ENCODE measurements around the gene OSGIN1.
A peak's percentile ranks its signal among the peaks of the same experiment; 100 is the strongest.

OSGIN1 gene

DNA sequence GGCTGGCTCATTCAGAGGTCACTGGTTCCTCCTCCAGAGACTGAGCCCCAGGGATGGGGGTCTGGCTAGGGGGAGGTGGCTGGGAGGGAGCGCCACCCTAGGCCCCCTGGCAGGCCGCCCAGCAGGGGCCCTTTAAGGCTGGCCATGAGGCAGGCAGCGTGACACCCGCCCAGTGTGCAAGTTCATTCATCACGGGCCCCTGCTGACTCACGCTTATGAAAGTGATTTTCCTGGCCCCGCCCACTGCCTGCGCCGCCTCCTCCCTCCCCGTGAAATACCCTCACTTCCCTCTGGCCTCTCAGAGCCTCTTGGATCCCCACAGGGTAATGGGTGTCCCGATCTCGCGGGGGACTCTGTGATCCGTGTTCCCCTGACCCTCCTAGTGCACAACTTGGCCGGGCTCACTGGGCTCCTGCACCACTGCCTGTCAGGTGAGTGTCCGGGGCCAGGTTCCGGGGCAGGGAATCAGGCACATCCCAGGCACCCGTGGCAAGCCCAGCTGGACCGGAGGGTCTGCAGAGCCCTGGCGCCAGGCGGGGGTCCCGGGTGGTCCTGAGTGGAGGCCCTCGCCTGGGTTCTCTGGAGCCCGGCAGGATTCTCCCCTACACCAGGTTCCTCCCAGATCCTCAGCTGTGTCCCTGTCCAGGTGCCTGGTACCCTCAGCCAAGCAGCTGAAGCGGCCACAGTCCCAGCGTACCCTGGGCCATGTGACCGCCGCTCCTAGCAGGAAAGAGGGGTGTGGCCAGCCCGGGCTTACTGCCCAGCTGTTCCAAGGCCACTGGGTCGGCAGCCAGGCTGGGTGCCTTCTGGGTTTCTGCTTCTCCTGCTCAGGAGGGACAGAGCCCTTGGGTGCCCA lies at the start of gene OSGIN1 (continued):
- TF ChIP-seq, protein P1, sequence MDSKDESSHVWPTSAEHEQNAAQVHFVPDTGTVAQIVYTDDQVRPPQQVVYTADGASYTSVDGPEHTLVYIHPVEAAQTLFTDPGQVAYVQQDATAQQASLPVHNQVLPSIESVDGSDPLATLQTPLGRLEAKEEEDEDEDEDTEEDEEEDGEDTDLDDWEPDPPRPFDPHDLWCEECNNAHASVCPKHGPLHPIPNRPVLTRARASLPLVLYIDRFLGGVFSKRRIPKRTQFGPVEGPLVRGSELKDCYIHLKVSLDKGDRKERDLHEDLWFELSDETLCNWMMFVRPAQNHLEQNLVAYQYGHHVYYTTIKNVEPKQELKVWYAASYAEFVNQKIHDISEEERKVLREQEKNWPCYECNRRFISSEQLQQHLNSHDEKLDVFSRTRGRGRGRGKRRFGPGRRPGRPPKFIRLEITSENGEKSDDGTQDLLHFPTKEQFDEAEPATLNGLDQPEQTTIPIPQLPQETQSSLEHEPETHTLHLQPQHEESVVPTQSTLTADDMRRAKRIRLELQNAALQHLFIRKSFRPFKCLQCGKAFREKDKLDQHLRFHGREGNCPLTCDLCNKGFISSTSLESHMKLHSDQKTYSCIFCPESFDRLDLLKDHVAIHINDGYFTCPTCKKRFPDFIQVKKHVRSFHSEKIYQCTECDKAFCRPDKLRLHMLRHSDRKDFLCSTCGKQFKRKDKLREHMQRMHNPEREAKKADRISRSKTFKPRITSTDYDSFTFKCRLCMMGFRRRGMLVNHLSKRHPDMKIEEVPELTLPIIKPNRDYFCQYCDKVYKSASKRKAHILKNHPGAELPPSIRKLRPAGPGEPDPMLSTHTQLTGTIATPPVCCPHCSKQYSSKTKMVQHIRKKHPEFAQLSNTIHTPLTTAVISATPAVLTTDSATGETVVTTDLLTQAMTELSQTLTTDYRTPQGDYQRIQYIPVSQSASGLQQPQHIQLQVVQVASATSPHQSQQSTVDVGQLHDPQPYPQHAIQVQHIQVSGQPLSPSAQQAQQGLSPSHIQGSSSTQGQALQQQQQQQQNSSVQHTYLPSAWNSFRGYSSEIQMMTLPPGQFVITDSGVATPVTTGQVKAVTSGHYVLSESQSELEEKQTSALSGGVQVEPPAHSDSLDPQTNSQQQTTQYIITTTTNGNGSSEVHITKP (tag by site-specific recombination; IDR thresholded peaks at IDR 0.05): peak; percentile 55
- TF ChIP-seq ZNF560 (tag by site-specific recombination; IDR thresholded peaks at IDR 0.05; ENCODE audit: borderline replicate concordance) (no peak), GFI1B (tag by site-specific recombination; IDR thresholded peaks at IDR 0.05) (no peak), ZNF416 (tag by site-specific recombination; IDR thresholded peaks at IDR 0.05) (no peak), ZNF146 (tag by site-specific recombination; IDR thresholded peaks at IDR 0.05) (no peak), ZNF747 (tag by site-specific recombination; IDR thresholded peaks at IDR 0.05) (no peak), ZNF837 (tag by site-specific recombination; IDR thresholded peaks at IDR 0.05) (no peak)
- TF ChIP-seq, protein P2, sequence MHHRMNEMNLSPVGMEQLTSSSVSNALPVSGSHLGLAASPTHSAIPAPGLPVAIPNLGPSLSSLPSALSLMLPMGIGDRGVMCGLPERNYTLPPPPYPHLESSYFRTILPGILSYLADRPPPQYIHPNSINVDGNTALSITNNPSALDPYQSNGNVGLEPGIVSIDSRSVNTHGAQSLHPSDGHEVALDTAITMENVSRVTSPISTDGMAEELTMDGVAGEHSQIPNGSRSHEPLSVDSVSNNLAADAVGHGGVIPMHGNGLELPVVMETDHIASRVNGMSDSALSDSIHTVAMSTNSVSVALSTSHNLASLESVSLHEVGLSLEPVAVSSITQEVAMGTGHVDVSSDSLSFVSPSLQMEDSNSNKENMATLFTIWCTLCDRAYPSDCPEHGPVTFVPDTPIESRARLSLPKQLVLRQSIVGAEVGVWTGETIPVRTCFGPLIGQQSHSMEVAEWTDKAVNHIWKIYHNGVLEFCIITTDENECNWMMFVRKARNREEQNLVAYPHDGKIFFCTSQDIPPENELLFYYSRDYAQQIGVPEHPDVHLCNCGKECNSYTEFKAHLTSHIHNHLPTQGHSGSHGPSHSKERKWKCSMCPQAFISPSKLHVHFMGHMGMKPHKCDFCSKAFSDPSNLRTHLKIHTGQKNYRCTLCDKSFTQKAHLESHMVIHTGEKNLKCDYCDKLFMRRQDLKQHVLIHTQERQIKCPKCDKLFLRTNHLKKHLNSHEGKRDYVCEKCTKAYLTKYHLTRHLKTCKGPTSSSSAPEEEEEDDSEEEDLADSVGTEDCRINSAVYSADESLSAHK (tag by site-specific recombination; IDR thresholded peaks at IDR 0.05): no peak; the same call in 1 of the 2 replicates
- TF ChIP-seq, protein P3, sequence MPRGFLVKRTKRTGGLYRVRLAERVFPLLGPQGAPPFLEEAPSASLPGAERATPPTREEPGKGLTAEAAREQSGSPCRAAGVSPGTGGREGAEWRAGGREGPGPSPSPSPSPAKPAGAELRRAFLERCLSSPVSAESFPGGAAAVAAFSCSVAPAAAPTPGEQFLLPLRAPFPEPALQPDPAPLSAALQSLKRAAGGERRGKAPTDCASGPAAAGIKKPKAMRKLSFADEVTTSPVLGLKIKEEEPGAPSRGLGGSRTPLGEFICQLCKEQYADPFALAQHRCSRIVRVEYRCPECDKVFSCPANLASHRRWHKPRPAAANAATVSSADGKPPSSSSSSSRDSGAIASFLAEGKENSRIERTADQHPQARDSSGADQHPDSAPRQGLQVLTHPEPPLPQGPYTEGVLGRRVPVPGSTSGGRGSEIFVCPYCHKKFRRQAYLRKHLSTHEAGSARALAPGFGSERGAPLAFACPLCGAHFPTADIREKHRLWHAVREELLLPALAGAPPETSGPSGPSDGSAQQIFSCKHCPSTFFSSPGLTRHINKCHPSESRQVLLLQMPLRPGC (tag by site-specific recombination; IDR thresholded peaks at IDR 0.05): no peak

DNA sequence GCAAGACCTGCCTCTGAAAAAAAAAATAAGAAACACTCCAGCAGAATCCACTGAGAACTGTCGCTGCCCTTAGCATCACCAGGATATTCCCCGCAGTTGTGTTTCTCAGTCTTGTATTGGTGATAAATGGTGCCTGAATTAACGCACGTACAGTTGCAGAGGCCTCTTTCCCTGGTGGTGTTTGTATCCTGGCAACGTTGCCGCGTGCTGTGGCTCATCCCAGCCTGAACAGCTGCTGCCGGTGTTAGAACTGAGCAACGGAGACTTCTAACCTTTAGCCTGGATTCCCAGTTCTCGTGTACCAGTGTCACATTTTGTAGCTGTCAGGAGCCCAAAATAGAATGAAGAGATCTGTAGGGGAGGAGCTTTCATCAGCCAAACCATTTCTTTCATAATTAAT lies 49.3 kb upstream of the OSGIN1 start:
- CTCF ChIA-PET: interaction anchor here (0.6 kb wide), 1 partner anchor 802 kb away, joined by 3 read pairs; no protein-coding TSS in a partner anchor
- TF ChIP-seq, protein P4, sequence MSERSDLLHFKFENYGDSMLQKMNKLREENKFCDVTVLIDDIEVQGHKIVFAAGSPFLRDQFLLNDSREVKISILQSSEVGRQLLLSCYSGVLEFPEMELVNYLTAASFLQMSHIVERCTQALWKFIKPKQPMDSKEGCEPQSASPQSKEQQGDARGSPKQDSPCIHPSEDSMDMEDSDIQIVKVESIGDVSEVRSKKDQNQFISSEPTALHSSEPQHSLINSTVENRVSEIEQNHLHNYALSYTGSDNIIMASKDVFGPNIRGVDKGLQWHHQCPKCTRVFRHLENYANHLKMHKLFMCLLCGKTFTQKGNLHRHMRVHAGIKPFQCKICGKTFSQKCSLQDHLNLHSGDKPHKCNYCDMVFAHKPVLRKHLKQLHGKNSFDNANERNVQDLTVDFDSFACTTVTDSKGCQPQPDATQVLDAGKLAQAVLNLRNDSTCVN (tag by site-specific recombination; optimal IDR thresholded peaks at IDR 0.05): no peak
- TF ChIP-seq ZNF560 (tag by site-specific recombination; IDR thresholded peaks at IDR 0.05; ENCODE audit: borderline replicate concordance): no peak
- TF ChIP-seq YY1 (tag by site-specific recombination; IDR thresholded peaks at IDR 0.05): no peak
- TF ChIP-seq ZNF112 (tag by site-specific recombination; IDR thresholded peaks at IDR 0.05): no peak
- TF ChIP-seq, protein P5, sequence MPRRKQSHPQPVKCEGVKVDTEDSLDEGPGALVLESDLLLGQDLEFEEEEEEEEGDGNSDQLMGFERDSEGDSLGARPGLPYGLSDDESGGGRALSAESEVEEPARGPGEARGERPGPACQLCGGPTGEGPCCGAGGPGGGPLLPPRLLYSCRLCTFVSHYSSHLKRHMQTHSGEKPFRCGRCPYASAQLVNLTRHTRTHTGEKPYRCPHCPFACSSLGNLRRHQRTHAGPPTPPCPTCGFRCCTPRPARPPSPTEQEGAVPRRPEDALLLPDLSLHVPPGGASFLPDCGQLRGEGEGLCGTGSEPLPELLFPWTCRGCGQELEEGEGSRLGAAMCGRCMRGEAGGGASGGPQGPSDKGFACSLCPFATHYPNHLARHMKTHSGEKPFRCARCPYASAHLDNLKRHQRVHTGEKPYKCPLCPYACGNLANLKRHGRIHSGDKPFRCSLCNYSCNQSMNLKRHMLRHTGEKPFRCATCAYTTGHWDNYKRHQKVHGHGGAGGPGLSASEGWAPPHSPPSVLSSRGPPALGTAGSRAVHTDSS (tag by site-specific recombination; IDR thresholded peaks at IDR 0.05): no peak
- TF ChIP-seq ZNF830 (tag by site-specific recombination; IDR thresholded peaks at IDR 0.05; ENCODE audit: low read depth): no peak
- no peak for TF ChIP-seq ZNF555 (tag by site-specific recombination; conservative IDR thresholded peaks at IDR 0.05)
- no peak for TF ChIP-seq ZNF157 (tag by site-specific recombination; IDR thresholded peaks at IDR 0.05)
- TF ChIP-seq, protein P3 (tag by site-specific recombination; IDR thresholded peaks at IDR 0.05): no peak
- TF ChIP-seq, protein P6, sequence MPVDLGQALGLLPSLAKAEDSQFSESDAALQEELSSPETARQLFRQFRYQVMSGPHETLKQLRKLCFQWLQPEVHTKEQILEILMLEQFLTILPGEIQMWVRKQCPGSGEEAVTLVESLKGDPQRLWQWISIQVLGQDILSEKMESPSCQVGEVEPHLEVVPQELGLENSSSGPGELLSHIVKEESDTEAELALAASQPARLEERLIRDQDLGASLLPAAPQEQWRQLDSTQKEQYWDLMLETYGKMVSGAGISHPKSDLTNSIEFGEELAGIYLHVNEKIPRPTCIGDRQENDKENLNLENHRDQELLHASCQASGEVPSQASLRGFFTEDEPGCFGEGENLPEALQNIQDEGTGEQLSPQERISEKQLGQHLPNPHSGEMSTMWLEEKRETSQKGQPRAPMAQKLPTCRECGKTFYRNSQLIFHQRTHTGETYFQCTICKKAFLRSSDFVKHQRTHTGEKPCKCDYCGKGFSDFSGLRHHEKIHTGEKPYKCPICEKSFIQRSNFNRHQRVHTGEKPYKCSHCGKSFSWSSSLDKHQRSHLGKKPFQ (tag by site-specific recombination; IDR thresholded peaks at IDR 0.05): no peak
- TF ChIP-seq, protein P7, sequence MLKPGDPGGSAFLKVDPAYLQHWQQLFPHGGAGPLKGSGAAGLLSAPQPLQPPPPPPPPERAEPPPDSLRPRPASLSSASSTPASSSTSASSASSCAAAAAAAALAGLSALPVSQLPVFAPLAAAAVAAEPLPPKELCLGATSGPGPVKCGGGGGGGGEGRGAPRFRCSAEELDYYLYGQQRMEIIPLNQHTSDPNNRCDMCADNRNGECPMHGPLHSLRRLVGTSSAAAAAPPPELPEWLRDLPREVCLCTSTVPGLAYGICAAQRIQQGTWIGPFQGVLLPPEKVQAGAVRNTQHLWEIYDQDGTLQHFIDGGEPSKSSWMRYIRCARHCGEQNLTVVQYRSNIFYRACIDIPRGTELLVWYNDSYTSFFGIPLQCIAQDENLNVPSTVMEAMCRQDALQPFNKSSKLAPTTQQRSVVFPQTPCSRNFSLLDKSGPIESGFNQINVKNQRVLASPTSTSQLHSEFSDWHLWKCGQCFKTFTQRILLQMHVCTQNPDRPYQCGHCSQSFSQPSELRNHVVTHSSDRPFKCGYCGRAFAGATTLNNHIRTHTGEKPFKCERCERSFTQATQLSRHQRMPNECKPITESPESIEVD (tag by site-specific recombination; IDR thresholded peaks at IDR 0.05): no peak

More for the DNA sequence above, 49.3 kb upstream of the OSGIN1 start:
- no peak overlapping the region for H3K4me3 ChIP-seq (ENCODE audit: low read depth, low read length)
- H3K4me1 ChIP-seq (ENCODE audit: control insufficient read depth, insufficient read depth, low read length): no peaks in the 10 kb centered on the region; the same call in 1 of the 2 replicates
- no peaks in the 10 kb centered on the region for H3K9me3 ChIP-seq (ENCODE audit: control insufficient read depth, insufficient read depth, low read depth, low read length)
- POLR2A ChIA-PET: interaction anchor here (0.5 kb wide), 1 partner anchor 298 kb away, joined by 3 read pairs; no protein-coding TSS in a partner anchor
- no peak overlapping the region for H3K27ac ChIP-seq (ENCODE audit: extremely low read depth, low read depth, low read length)
- peaks cover 0 to 16% of the 10 kb centered on the region in 2 experiments; a peak in 1 of 3 replicates for H3K36me3 ChIP-seq (ENCODE audit: control insufficient read depth in 2 of 2, insufficient read depth in 1 of 2, low read length in 2 of 2)
